HG03280 (cell line): ENCODE results near the gene C12orf60.

Experiments used
- ATAC-seq: cut with Tn5 transposase; IDR thresholded peaks from one replicate; pipeline ENCODE4 v1.9.1; 2021; ENCODE audit warnings: mild to moderate bottlenecking, moderate library complexity; ENCODE audit not compliant: unreplicated experiment

Gene C12orf60

DNA sequence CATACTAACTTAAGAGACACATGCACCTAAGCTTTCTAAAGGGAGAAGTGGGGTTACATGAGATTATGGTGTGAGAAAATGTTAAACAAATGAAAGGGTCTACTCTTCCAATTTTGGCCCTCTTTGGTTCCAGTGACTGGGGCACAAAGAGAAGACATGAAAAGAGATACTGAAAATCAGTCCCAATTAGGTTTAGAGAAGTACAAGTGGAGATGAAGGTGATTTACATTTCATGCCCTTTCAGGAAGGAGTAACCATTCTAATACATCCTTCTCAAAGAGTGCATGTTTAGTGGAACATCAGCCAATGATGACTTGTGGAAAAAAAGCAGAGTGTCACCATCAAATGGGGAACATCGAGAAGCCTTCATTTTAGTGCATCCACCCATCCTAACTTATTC lies 67.8 kb downstream of the C12orf60 start:
- ATAC-seq = no peak

DNA sequence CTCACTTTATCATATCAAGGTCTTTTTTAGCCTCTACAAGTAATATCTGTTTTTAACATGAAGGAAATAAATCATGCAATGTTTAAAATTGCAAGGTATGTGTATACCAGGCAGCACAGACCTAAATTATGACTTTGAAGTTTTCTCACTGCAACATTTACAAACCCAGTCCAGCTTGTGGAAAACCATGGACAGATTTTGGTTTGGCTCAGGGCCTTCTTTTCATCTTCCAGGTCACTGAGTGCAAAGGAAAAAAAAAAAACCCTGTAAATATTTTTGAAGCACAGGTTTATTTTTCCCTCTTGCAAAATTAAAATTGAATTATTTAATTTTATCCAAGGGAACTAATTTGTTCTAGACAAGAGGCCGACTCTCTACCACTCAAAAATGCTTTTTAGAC lies 68.4 kb downstream of the C12orf60 start:
- ATAC-seq = no peak

DNA sequence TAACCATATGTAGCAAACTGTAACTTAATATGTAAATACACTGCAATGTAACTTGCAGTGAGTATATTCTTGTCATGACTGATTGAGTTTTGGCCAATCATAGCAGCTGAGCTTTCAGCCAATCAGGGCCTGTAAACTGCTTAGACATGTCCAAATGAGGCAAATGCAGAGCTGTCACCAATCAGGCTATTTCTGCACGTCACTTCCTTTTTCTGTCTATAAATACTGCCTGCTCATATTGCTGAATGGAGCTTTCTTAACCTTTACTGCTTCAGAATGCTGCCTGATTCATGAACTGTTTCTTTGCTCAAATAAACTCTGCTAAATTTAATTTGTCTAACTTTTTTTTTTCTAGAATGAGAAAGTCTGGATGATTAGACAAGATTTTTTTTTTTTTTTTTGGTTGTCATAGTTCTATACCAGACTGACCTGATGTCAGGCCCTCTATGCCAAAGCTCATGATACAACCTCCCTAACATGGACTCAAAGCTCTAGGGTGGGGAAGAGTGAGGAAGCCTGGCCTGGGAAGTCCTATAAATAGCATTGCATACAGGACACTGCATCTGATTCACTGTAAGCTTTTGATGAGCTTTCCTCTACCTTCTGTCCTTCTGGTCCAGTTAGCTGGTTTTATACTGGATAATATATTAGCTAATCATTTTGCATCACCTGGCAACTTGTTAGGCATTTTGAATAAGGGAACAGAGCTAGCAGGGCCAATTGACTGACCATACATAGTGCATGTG lies 70.1 kb downstream of the C12orf60 start:
- ATAC-seq = no peak
